ENCODE results near the gene KCNQ2.
"Not testable (repeated sequence)": the region's sequence is repeated elsewhere in the genome, so short reads cannot be mapped to it uniquely, and the experiment has no call there.

The KCNQ2 gene

GRCh38 chr20:63471981-63472831 is at the start of gene KCNQ2:
Gene KCNQ2, minus strand, starts transcription at chr20:63472655. Its CDS starts 192 bp downstream, at chr20:63472463.
- no peak for DNase-seq

- no peak for DNase-seq
Measured at GRCh38 chr20:63521602-63522001, 49.1 kb upstream of the KCNQ2 start.

- peak; percentile 16 for DNase-seq
Measured at GRCh38 chr20:63520934-63521601, 48.6 kb upstream of the KCNQ2 start.

- DNase-seq: peak; percentile 13
Measured at GRCh38 chr20:63520504-63520933, 48.1 kb upstream of the KCNQ2 start, which contains the start of gene PPDPF. Gene PPDPF, plus strand, starts transcription at chr20:63520765. Its CDS starts 544 bp downstream, at chr20:63521309.

GRCh38 chr20:63519668-63520503 is 47.4 kb upstream of the KCNQ2 start:
- no peak for DNase-seq

- DNase-seq: no peak
Measured at GRCh38 chr20:63518946-63519667, 46.7 kb upstream of the KCNQ2 start.

GRCh38 chr20:63518351-63518861 is 46.0 kb upstream of the KCNQ2 start:
- no peak for DNase-seq

- no peak for DNase-seq
Measured at GRCh38 chr20:63517376-63518309, 45.2 kb upstream of the KCNQ2 start.

- DNase-seq: not testable (repeated sequence)
Measured at GRCh38 chr20:63514520-63514919, 42.1 kb upstream of the KCNQ2 start.

- no peak for DNase-seq
Measured at GRCh38 chr20:63513207-63513606, 40.8 kb upstream of the KCNQ2 start.

GRCh38 chr20:63509088-63509564 is 36.7 kb upstream of the KCNQ2 start:
- no peak for DNase-seq

GRCh38 chr20:63508072-63508768 is 35.8 kb upstream of the KCNQ2 start:
- DNase-seq: no peak

- DNase-seq: no peak
Measured at GRCh38 chr20:63507083-63507743, 34.8 kb upstream of the KCNQ2 start.

- DNase-seq: no peak
Measured at GRCh38 chr20:63505723-63506122, 33.3 kb upstream of the KCNQ2 start.

- no peak for DNase-seq
Measured at GRCh38 chr20:63505281-63505680, 32.8 kb upstream of the KCNQ2 start.

- DNase-seq: no peak
Measured at GRCh38 chr20:63504642-63505041, 32.2 kb upstream of the KCNQ2 start.

- no peak for DNase-seq
Measured at GRCh38 chr20:63503524-63503923, 31.1 kb upstream of the KCNQ2 start.

GRCh38 chr20:63502671-63503172 is 30.3 kb upstream of the KCNQ2 start:
- DNase-seq: no peak
